HG03103 (cell line): Measurements from ENCODE around the gene MCAT.
"Not testable (repeated sequence)": the region's sequence is repeated elsewhere in the genome, so short reads cannot be mapped to it uniquely, and the experiment has no call there.

ENCODE experiments used
- ATAC-seq: cut with Tn5 transposase; IDR thresholded peaks from one replicate; pipeline ENCODE4 v1.9.1; 2021; ENCODE audit warnings: low read depth; ENCODE audit not compliant: unreplicated experiment

MCAT gene

DNA sequence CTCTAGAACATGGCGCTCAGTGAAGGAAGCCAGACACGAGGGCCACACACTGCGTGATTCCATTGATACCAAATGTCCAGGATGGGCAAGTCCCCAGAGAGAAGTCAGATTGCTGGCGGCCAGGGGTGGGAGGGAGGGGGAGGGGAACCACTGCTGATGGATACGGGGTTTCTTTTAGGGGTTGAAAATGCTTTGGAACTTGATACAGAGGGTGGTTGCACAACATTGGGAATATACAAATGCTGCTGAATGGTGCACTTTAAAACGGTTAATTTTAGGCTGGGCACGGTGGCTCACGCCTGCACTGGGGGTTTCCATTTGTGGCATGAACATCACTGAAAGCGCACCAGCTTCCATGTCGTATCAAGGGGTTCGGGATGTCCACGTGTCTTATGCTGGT, 13.2 kb upstream of the MCAT start:
- ATAC-seq, result no peak

GRCh38 chr22:43155789-43156188, 12.6 kb upstream of the MCAT start:
- no peak for ATAC-seq

DNA sequence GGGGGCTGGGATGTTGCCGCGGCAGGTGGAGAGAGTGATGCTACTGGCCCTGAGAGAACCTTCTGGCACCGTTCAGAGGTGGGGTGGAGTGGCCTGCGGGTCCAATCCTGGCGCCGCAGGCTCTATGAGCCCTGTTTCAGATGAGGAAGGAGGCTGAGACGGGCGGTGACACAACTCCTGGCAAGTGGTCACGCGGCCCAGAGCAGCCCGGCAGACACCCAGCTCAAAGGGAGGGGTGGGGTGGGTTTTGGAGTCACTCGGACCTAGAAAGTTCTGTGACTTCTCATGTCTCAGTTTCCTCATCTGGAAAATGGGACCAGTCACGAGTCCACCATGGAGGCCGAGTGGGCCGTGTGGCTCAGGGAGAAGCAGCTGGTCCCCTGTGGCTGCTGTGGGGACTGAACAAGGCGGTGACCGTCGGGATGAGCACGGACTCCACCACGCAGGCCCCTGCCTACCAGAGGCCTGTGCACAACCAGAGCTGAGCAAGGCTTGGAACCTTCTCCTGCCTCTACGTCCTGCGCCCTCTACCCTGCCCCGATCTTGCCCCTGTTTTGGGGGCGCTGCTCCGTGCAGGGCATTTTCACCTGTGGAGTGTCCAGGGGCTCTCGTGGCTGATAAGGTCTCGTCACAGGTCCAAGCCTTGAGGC, 11.8 kb upstream of the MCAT start:
- no peak for ATAC-seq

- no peak for ATAC-seq
Observed at GRCh38 chr22:43153899-43154298, 10.7 kb upstream of the MCAT start.

GRCh38 chr22:43152357-43153071, 9.3 kb upstream of the MCAT start:
- no peak for ATAC-seq

GRCh38 chr22:43152003-43152356, 8.8 kb upstream of the MCAT start:
- ATAC-seq, result no peak

DNA sequence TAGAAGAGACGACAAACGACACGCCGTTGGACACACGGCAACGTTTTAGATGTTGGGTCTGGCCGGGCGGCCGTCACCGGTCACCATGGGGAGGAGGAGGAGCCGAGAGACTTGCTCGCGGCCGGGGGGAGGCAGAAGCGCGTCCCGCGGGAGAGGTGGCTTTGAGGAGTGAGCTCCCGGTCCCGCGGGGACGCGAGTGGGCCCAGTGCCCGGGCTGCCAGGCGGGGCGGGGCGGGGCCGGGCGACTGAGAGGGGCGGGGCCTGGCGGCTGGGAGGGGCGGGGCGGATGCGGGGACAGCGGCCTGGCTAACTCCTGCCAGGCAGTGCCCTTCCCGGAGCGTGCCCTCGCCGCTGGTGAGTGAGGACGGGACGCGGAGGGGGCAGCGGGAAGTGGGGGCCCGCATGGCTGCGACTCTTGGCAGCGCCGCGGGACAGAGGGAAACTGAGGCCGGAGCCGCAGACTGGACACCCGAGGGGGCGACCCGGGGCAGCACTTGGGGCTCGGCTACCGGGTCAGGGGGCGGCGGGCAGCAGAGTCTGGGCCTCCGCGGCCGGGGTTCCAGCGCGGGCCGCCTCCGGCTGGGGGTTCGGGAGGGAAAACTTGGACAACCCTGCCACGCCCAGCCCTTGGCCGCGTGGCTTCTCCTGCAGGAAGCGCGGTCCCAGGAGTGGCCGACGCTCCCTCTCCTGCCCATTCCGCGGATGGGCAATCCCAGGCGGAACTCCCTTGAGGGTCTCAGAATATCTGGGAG, 8.2 kb upstream of the MCAT start, which contains the start of gene TSPO:
TSPO (plus strand) TSS at position 309 of the 752 bp plus-strand sequence. CDS start 7,680 bp downstream, outside the sequence.
- no peak for ATAC-seq

DNA sequence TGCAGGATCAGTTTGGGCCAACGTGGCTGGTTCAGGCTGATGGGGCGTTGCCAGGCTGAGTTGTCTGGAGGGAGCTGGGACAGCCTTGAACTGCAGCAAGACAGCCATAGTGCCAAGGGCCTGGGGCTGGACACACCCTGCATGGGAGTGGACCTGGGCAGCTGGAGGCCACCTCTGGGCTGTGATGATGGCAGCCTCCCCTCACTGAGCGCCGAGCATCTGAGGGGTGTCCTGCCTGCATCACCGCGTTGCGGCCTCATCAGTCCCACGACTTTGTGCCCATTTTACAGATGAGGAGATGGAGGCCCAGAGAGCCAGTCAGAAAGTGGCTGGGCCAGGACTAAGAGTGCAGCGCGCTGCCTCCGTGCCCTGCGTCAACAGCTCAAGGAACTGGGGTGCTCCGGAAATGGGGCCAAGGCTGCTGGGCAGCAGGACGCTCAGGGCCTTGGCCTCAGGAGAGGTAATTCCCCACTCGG, 7.6 kb upstream of the MCAT start:
- no peak for ATAC-seq

GRCh38 chr22:43148581-43148980, 5.4 kb upstream of the MCAT start:
- no peak for ATAC-seq

DNA sequence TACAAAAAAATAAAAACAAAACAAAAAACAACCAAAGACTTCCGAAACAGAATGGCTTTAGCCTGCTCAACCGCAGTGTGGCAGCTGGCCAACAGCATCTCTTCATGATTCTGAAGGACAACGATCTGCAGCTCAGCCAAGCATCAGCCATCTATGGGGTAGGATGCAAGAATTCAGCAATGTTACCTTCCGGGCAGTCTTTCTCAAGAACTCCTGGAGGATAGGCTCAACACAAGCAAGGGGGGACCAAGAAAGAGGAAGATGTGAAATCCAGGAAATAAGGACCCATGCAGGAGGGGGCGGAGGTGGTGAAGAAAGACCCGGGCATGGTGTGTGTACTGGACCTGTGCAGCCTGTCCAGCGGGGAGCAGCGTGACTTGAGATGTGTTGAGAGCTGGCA, 4.6 kb upstream of the MCAT start:
- no peak for ATAC-seq

- not testable (repeated sequence) for ATAC-seq
Observed at GRCh38 chr22:43146332-43146731, 3.1 kb upstream of the MCAT start.

DNA sequence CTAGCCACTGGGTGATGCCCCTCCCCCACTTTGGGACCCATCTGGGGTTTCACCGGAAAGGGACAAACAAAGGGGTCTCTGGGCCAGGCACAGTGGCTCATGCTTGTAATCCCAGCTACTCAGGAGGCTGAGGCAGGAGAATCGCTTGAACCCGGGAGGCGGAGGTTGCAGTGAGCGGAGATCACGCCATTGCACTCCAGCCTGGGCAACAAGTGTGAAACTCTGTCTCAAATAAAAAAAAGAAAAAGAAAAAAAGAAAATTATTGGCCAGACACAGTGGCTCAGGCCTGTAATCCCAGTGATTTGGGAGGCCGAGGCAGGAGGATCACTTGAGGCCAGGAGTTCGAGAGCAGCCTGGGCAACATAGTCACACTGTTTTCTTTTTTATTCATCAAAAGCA, 2.2 kb upstream of the MCAT start:
- ATAC-seq, result not testable (repeated sequence)

DNA sequence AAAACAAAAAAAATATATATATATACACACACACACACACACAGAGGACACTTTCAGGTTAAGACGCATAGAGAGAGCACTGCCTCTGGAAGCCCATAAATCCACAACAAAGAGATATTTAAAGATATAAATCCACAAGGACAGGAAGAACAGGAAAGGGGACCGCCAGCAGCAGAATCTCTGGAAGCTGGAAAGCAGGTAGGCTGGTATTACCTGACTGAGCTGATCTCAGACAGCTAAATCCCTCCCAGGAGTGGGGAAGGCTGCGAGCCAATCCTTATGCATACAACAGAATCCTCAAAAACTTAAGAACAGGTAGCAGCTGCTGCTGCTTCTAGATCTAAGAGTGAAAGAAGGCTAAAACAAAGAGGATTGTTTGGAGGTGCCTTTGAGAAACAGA, 1.8 kb upstream of the MCAT start:
- ATAC-seq, result no peak

DNA sequence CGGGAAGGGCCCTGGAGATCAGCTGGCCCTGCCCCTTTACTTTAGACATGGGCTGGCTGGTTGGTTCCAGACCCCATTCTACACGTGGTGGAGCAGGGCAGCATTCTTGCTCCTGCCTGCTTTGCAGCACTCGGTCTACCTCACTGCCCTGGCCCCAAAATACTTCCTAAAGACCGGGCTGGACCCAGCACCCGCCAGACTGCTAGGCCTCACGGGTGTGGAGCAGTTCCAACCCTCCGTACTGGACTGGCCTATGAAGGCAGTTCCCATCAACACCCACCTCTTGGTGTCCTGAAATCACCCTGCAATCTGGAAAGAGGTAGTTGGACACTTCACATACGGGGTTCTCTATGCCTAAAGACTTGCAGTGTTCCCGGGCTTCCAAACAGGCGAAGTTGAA, 6.4 kb downstream of the MCAT start:
- ATAC-seq, result no peak

- ATAC-seq, result no peak
Observed at GRCh38 chr22:43136255-43136654, 6.9 kb downstream of the MCAT start.

DNA sequence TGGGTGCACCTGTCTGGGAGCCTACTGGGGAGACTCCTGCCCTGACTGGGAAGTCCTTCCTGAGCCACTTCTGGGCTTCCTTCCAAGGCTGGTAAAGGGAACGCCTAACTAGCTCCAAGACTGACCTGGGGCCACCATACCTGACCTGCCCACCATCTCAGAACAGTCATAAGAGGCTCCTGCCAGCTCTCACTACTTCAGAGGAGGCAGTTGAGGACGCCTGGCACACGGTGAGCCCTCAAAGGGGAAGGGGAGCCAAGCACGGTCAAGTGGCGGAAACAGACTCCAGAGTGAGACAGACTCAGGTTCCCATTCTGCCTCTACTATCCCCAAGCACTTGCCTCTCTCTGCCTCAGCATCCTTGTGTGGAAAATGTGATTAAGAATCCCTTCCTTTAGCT, 7.6 kb downstream of the MCAT start:
- ATAC-seq, result no peak

DNA sequence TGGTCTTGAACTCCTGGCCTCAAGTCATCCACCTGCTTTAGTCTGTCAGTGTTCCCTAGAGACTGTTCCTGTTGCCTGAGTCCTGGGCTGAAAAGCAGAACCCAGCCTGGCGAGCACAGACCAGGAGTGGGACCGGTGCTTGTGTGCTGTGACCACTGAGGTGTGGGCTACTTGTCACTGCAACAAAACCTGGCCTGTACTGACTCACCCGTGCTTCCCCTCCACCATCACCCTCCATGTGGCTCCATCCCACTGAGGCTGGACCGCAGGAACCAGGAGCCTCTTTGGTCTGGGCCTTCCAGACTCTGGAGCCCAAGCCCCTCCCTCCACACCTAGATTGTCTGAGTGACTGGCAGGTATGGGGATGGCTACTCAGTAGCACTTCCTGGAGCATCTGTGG, 8.6 kb downstream of the MCAT start:
- ATAC-seq, result no peak

DNA sequence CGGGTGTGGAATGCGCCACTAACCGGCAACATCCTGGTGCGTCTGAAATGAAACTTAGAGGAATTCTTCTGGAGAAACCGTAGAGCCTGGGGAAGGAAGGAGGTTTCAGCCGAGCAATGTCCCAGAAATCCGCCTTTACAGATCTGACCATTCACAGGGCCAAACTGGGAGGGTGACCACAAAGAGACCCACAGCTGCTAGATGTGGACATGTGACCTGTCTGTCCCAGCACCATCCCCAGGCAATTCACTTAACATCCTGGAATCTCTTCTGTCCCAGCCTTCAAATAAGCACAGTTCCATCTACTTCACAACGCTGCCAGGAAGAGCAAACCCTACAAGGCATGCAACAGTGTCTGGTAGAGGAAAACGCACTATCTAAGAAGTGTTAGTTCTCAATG, 9.8 kb downstream of the MCAT start:
- ATAC-seq, result no peak

- ATAC-seq, result no peak
Observed at GRCh38 chr22:43131773-43132501, 11.3 kb downstream of the MCAT start.

GRCh38 chr22:43129426-43130425, 13.5 kb downstream of the MCAT start:
- ATAC-seq, result no peak
